NCI-H1436 (cell line): Measurements from ENCODE around the gene P2RY4.
A peak's percentile ranks its signal among the peaks of the same experiment; 100 is the strongest.
"Not testable (repeated sequence)": the region's sequence is repeated elsewhere in the genome, so short reads cannot be mapped to it uniquely, and the experiment has no call there.

ENCODE experiments used
- DNase-seq: peaks from one replicate; lab custom pipeline; 2025; lab: John Stamatoyannopoulos, UW

The P2RY4 gene

DNA sequence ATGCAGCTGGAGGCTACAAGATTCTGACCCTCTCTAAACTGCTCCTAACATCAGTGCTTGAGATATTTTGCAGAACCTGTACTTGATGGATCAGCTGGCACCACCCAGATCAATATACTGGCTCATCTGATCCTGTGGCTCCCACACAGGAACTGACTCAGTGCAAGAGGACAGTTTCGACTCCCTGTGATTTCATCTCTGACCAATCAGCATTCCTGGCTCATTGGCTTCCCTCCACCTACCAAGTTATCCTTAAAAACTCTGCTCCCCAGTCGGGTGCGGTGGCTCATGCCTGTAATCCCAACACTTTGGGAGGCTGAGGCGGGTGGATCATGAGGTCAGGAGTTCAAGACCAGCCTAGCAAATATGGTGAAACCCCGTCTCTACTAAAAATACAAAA lies 16.4 kb downstream of the P2RY4 start:
- DNase-seq = not testable (repeated sequence)

DNA sequence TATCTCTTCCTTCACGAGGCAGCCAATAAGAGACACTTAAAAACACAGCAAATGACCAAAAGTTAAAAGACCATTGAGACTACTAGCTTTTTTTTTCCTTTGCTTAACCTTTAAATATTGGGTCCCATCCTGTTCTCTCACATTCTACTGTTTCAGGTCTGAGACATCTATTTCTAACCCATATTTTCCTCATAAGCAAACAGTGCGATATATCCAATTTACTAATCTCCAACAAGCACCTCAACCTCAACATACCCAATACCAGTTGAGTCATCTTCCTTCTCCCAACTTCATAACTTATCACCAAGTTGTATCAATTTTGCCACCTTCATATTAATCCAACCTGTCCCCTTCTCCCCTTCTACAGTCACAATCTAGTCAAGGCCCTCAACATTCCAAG lies 18.5 kb downstream of the P2RY4 start:
- DNase-seq = no peak

GRCh38 chrX:70240751-70241150 lies 19.3 kb downstream of the P2RY4 start:
- DNase-seq = no peak

- no peak for DNase-seq
These were observed 25.6 kb downstream of the P2RY4 start, which contains the start of gene AWAT1 for GRCh38 chrX:70234355-70234754. TSS of gene AWAT1 (plus strand) at chrX:70234655. CDS start at chrX:70234696, 41 bp downstream.

GRCh38 chrX:70231666-70232065 lies 28.3 kb downstream of the P2RY4 start:
- no peak for DNase-seq

- no peak for DNase-seq
These were observed 33.3 kb downstream of the P2RY4 start for GRCh38 chrX:70226687-70227086.

DNA sequence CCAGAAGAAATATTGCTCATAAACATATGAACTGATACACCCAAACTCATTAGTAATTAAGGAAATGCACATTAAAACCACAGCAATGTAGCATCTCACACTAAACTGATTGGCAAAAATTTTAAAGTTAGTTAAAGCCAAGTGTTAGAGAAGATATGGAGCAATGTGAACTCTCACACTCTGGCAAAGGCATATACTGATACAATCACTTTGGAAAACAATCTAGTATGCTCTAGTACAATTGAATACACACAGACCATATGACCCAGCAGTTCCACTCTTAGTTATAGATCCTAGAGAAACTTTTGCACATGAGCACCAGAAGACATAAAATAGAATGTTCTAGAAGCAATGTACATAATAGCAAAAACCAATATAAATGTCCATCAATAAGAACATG lies 34.0 kb downstream of the P2RY4 start:
- no peak for DNase-seq

DNA sequence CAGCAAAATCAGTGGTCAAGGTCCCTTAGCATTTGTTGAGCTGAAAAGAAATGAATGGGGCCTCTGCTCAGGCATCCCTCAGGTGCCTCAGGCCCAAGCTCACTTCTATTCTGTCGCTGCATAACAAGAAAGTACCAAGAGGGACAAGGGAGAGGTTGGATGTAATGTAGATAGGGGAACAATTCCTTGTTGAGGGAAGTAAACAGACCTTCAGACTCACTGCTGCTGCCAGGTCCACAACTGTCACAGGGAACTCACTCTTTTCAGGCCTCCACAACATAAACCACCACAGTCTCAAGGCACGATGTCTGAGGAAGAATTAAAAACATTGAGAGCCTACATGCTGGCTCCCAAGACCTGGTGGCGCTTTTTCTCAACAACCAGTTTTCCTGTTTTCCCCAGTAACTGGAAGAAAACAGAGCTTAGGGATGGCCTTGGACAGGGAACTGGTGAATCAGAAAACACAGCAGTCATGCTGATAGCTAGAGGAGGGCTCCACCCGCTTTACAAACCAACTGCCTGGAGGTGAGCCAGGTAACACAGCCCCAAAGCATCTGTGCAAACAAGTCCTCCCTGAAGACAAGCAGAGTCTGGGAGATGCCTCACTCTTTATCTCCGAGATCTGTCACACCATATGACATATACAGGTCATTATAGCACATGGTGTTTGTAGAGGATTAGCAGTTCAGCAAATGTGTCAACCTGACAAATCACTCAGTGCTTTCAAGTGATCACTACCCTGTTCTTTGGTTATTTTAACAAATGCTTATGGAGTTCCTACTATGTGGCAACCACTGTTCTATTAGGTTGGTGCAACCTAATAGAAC lies 39.9 kb downstream of the P2RY4 start:
- peak; percentile 18 for DNase-seq

- not testable (repeated sequence) for DNase-seq
These were observed 50.4 kb downstream of the P2RY4 start for GRCh38 chrX:70209570-70209969.

- no peak for DNase-seq
These were observed 51.5 kb downstream of the P2RY4 start for GRCh38 chrX:70208479-70208878.
